CD14-positive monocyte (primary cell): ENCODE results near the gene RASGRF2. TPM values are rescaled to one million over a fixed set of nuclear protein-coding genes. Genes with fewer than 3 reads are reported as not detected.
A peak's percentile ranks its signal among the peaks of the same experiment; 100 is the strongest.

Experiments used
- DNase-seq, 3 donors: peaks; one replicate each; pipeline ENCODE4 v3.0.0-alpha.2; 2011 to 2022
- H2AFZ ChIP-seq: 2 replicates; pipeline ENCODE4 v1.6.0; 2012; ENCODE audit warnings: mild to moderate bottlenecking, low read depth, low read length, inconsistent platforms; ENCODE audit not compliant: insufficient read depth, poor library complexity, severe bottlenecking
- H3K27ac ChIP-seq, 2 donors: 1 replicate in 1 of 2; 2 replicates in 1 of 2; pipeline ENCODE4 v1.5.1; 2012 to 2013; ENCODE audit warnings: low read length in 2 of 2, control low read depth in 1 of 2, inconsistent platforms in 1 of 2, low read depth in 1 of 2, mild to moderate bottlenecking in 1 of 2
- H3K27me3 ChIP-seq, 2 donors: one replicate each; pipeline versions ENCODE4 v1.6.0 to v1.6.1; 2011 to 2013; ENCODE audit warnings: low read length in 2 of 2; ENCODE audit not compliant: control insufficient read depth in 2 of 2, insufficient read depth in 2 of 2
- H3K36me3 ChIP-seq, 2 donors: replicated peaks in 1 of 2; 1 replicate in 1 of 2; 2 replicates in 1 of 2; pipeline versions ENCODE4 v1.5.1 to v1.6.1; 2012 to 2013; ENCODE audit warnings: low read length in 2 of 2, control low read depth in 1 of 2, inconsistent platforms in 1 of 2, mild to moderate bottlenecking in 1 of 2; ENCODE audit not compliant: insufficient read depth in 2 of 2, control insufficient read depth in 1 of 2
- H3K4me1 ChIP-seq, 2 donors: 1 replicate in 1 of 2; 2 replicates in 1 of 2; pipeline versions ENCODE4 v1.5.1 to v1.6.1; 2012 to 2013; ENCODE audit warnings: low read length in 2 of 2, control low read depth in 1 of 2, inconsistent platforms in 1 of 2, mild to moderate bottlenecking in 1 of 2, moderate library complexity in 1 of 2; ENCODE audit not compliant: insufficient read depth in 2 of 2, control insufficient read depth in 1 of 2
- H3K4me2 ChIP-seq: replicated peaks from 2 replicates; pipeline ENCODE3; 2012; ENCODE audit warnings: low read length, moderate library complexity, mild to moderate bottlenecking; ENCODE audit not compliant: poor library complexity, severe bottlenecking; ENCODE audit errors: extremely low read depth
- H3K4me3 ChIP-seq, 3 experiments: fragments of 200-600 bp in 1 of 3; sonication (generic) in 1 of 3; replicated peaks in 1 of 3; 1 replicate in 2 of 3; 2 replicates in 1 of 3; pipeline ENCODE4 v1.5.1; 2011 to 2013; ENCODE audit warnings: low read length in 3 of 3, mild to moderate bottlenecking in 3 of 3, control low read depth in 2 of 3, low read depth in 2 of 3, inconsistent platforms in 1 of 3, moderate library complexity in 1 of 3
- H3K79me2 ChIP-seq: 2 replicates; pipeline ENCODE4 v1.6.0; 2012; ENCODE audit warnings: mild to moderate bottlenecking, control low read depth, inconsistent platforms, low read length, moderate library complexity; ENCODE audit not compliant: insufficient read depth
- H3K9ac ChIP-seq: 2 replicates; pipeline ENCODE4 v1.6.0; 2017; ENCODE audit warnings: low read length, mild to moderate bottlenecking; ENCODE audit not compliant: insufficient read depth, poor library complexity, severe bottlenecking
- H3K9me3 ChIP-seq, 2 donors: replicated peaks in 1 of 2; 1 replicate in 1 of 2; 2 replicates in 1 of 2; pipeline versions ENCODE4 v1.5.1 to v1.6.1; 2012 to 2013; ENCODE audit warnings: low read length in 2 of 2, control low read depth in 1 of 2; ENCODE audit not compliant: control insufficient read depth in 1 of 2, insufficient read depth in 1 of 2
- H4K20me1 ChIP-seq: 2 replicates; pipeline ENCODE4 v1.6.0; 2012; ENCODE audit warnings: mild to moderate bottlenecking, low read length, control low read depth, moderate library complexity; ENCODE audit not compliant: insufficient read depth
- H3K27ac Mint-ChIP-seq, 7 donors: one replicate each; pipeline ENCODE4 v1.8.0; 2020; ENCODE audit warnings: mild to moderate bottlenecking in 7 of 7, mixed read lengths in 7 of 7, moderate library complexity in 6 of 7, inconsistent platforms in 2 of 7
- H3K27me3 Mint-ChIP-seq, 3 donors: one replicate each; pipeline ENCODE4 v1.8.0; 2021 to 2022; ENCODE audit warnings: low read depth in 3 of 3, mild to moderate bottlenecking in 3 of 3, mixed read lengths in 3 of 3, moderate library complexity in 3 of 3, inconsistent platforms in 1 of 3
- H3K36me3 Mint-ChIP-seq, 2 donors: one replicate each; pipeline ENCODE4 v1.8.0; 2020; ENCODE audit warnings: mixed read lengths in 2 of 2, inconsistent platforms in 1 of 2, mild to moderate bottlenecking in 1 of 2
- H3K4me1 Mint-ChIP-seq: one replicate; pipeline ENCODE4 v1.8.0; 2020; ENCODE audit warnings: mild to moderate bottlenecking, mixed read lengths
- H3K4me3 Mint-ChIP-seq, 2 donors: one replicate each; pipeline ENCODE4 v1.8.0; 2020; ENCODE audit warnings: mild to moderate bottlenecking in 2 of 2, mixed read lengths in 2 of 2, moderate library complexity in 1 of 2
- H3K9me3 Mint-ChIP-seq, 7 donors: one replicate each; pipeline ENCODE4 v1.8.0; 2020 to 2022; ENCODE audit warnings: mixed read lengths in 7 of 7, mild to moderate bottlenecking in 6 of 7, moderate library complexity in 6 of 7, inconsistent platforms in 2 of 7
- WGBS: methylation state at CpG from one replicate; pipeline ENCODE4 v1.1.5; 2013; ENCODE audit warnings: missing lambda C conversion rate; ENCODE audit not compliant: insufficient coverage; 5-methylcytosine and 5-hydroxymethylcytosine counted together
- intact Hi-C, 2 donors: fragments of 100-400 bp; cut with micrococcal nuclease; formaldehyde crosslinking; loops; one replicate each; pipeline versions ENCODE4 v1.15.0 to v1.15.1; 2023
- polyA plus RNA-seq, 3 donors: library from polyadenylated mRNA; depleted of rRNA in 1 of 3; unstranded in 2 of 3; stranded (reverse) in 1 of 3; fragments of 300-500 nt in 2 of 3; fragments of >200 nt in 1 of 3; fragmentation: Illumina TruSeq in 2 of 3; gene quantifications; 1 replicate in 2 of 3; 2 replicates in 1 of 3; pipeline ENCODE4 v1.2.3, GENCODE V29; 2012 to 2021
- TF ChIP-seq, protein P1 (sequence below): fragments of 200-600 bp; IDR thresholded peaks from one replicate; pipeline ENCODE4 v1.8.0; 2022; ENCODE audit warnings: antibody characterized with exemption, mild to moderate bottlenecking

Gene RASGRF2
- polyA plus RNA-seq, 3 donors, result 0.01 to 0.02 TPM; not detected in 1

DNA sequence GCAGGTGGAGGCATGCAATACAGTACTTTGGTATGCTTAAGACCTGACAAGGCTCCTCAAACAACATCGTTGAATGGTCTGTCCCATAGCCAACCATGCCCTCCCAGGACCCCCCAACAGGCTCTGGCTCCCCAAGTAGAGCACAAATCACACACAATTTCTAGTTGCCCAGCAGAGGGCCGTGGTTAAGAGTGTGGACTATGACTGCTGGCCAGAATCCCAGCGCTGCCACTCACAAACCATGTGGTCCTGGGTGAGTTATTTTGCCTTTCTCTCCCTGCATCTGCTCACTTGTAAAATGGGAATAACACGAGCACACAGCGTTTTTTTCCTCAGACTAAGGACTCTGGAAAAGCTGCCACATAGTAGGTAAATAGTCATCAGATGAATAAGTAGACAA, 279.4 kb downstream of the RASGRF2 start:
- Histone ChIP-seq H3K4me3 (no peak overlapping the region), H3K27me3 (no peaks in the 10 kb centered on the region), H3K79me2 (no peaks in the 10 kb centered on the region), H3K27ac (no peak overlapping the region), H3K4me2 (no peak overlapping the region), H3K9me3 (no peaks in the 10 kb centered on the region), H4K20me1 (no peaks in the 10 kb centered on the region), H2AFZ (no peak overlapping the region), H3K9ac (no peak overlapping the region), H3K4me1 (no peaks in the 10 kb centered on the region), H3K36me3 (no peaks in the 10 kb centered on the region)
- whole genome bisulfite sequencing, result 100% methylated on average over 1 of the region's 5 CpGs
- Mint-ChIP-seq H3K36me3 (peaks cover 0 to 2% of the 10 kb centered on the region in 2 donors), H3K27ac (no peak overlapping the region), H3K9me3 (no peaks in the 10 kb centered on the region), H3K4me1 (no peaks in the 10 kb centered on the region), H3K4me3 (no peak overlapping the region), H3K27me3 (peaks cover 0 to 1% (median 0%) of the 10 kb centered on the region in 3 donors)
- TF ChIP-seq, protein P1, sequence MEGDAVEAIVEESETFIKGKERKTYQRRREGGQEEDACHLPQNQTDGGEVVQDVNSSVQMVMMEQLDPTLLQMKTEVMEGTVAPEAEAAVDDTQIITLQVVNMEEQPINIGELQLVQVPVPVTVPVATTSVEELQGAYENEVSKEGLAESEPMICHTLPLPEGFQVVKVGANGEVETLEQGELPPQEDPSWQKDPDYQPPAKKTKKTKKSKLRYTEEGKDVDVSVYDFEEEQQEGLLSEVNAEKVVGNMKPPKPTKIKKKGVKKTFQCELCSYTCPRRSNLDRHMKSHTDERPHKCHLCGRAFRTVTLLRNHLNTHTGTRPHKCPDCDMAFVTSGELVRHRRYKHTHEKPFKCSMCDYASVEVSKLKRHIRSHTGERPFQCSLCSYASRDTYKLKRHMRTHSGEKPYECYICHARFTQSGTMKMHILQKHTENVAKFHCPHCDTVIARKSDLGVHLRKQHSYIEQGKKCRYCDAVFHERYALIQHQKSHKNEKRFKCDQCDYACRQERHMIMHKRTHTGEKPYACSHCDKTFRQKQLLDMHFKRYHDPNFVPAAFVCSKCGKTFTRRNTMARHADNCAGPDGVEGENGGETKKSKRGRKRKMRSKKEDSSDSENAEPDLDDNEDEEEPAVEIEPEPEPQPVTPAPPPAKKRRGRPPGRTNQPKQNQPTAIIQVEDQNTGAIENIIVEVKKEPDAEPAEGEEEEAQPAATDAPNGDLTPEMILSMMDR, result no peak
- DNase-seq, result no peak
- intact Hi-C loops, result no loop called here

DNA sequence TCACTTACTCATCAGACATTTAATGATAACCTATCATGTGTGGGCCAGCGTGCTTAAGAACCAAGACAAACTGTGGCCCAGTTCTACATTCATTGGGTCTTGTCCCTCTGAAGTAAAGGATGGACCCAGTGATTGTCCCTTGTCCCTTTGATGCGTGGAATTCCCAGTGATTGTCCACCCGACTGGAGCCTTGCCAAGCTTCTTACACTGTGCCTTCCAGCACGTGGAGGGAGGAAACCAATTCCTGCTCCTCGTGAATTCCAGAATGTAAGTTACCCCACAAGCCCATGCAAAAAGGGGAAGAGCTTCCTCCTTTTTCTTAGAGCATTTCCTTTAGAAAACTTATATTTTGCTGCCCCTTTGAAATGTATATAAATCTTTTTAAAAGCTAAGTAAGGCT, 280.8 kb downstream of the RASGRF2 start:
- H2AFZ ChIP-seq, result no peak overlapping the region
- intact Hi-C loops, result no loop called here
- Mint-ChIP-seq H3K27me3 (peaks cover 0 to 2% (median 1%) of the 10 kb centered on the region in 3 donors), H3K4me3 (no peak overlapping the region), H3K36me3 (peaks cover 0 to 2% of the 10 kb centered on the region in 2 donors), H3K27ac (peak overlapping the region in 1 of 7 donors; percentile 51), H3K9me3 (no peaks in the 10 kb centered on the region), H3K4me1 (no peaks in the 10 kb centered on the region)
- H3K4me3 ChIP-seq, result no peak overlapping the region
- no peaks in the 10 kb centered on the region for H3K4me1 ChIP-seq
- no peak overlapping the region for H3K27ac ChIP-seq
- no peak overlapping the region for H3K9ac ChIP-seq
- no peak overlapping the region for H3K4me2 ChIP-seq
- no peaks in the 10 kb centered on the region for H3K9me3 ChIP-seq
- no peaks in the 10 kb centered on the region for H3K36me3 ChIP-seq
- TF ChIP-seq, protein P1, result no peak
- H3K79me2 ChIP-seq, result no peaks in the 10 kb centered on the region
- H4K20me1 ChIP-seq, result no peaks in the 10 kb centered on the region
- no peak for DNase-seq
- 60% methylated on average over 2 of the region's 5 CpGs for WGBS
- no peaks in the 10 kb centered on the region for H3K27me3 ChIP-seq
